CD14-positive monocyte (primary cell): ENCODE measurements around the gene CYP27C1. TPM values are rescaled to one million over a fixed set of nuclear protein-coding genes. Genes with fewer than 3 reads are reported as not detected.

Experiments used
- DNase-seq, 3 donors: peaks; one replicate each; pipeline ENCODE4 v3.0.0-alpha.2; 2011 to 2022
- H2AFZ ChIP-seq: 2 replicates; pipeline ENCODE4 v1.6.0; 2012; ENCODE audit warnings: mild to moderate bottlenecking, low read depth, low read length, inconsistent platforms; ENCODE audit not compliant: insufficient read depth, poor library complexity, severe bottlenecking
- H3K27ac ChIP-seq, 2 donors: 1 replicate in 1 of 2; 2 replicates in 1 of 2; pipeline ENCODE4 v1.5.1; 2012 to 2013; ENCODE audit warnings: low read length in 2 of 2, control low read depth in 1 of 2, inconsistent platforms in 1 of 2, low read depth in 1 of 2, mild to moderate bottlenecking in 1 of 2
- H3K27me3 ChIP-seq, 2 donors: one replicate each; pipeline versions ENCODE4 v1.6.0 to v1.6.1; 2011 to 2013; ENCODE audit warnings: low read length in 2 of 2; ENCODE audit not compliant: control insufficient read depth in 2 of 2, insufficient read depth in 2 of 2
- H3K36me3 ChIP-seq, 2 donors: replicated peaks in 1 of 2; 1 replicate in 1 of 2; 2 replicates in 1 of 2; pipeline versions ENCODE4 v1.5.1 to v1.6.1; 2012 to 2013; ENCODE audit warnings: low read length in 2 of 2, control low read depth in 1 of 2, inconsistent platforms in 1 of 2, mild to moderate bottlenecking in 1 of 2; ENCODE audit not compliant: insufficient read depth in 2 of 2, control insufficient read depth in 1 of 2
- H3K4me1 ChIP-seq, 2 donors: 1 replicate in 1 of 2; 2 replicates in 1 of 2; pipeline versions ENCODE4 v1.5.1 to v1.6.1; 2012 to 2013; ENCODE audit warnings: low read length in 2 of 2, control low read depth in 1 of 2, inconsistent platforms in 1 of 2, mild to moderate bottlenecking in 1 of 2, moderate library complexity in 1 of 2; ENCODE audit not compliant: insufficient read depth in 2 of 2, control insufficient read depth in 1 of 2
- H3K4me2 ChIP-seq: replicated peaks from 2 replicates; pipeline ENCODE3; 2012; ENCODE audit warnings: low read length, moderate library complexity, mild to moderate bottlenecking; ENCODE audit not compliant: poor library complexity, severe bottlenecking; ENCODE audit errors: extremely low read depth
- H3K4me3 ChIP-seq, 3 experiments: fragments of 200-600 bp in 1 of 3; sonication (generic) in 1 of 3; replicated peaks in 1 of 3; 1 replicate in 2 of 3; 2 replicates in 1 of 3; pipeline ENCODE4 v1.5.1; 2011 to 2013; ENCODE audit warnings: low read length in 3 of 3, mild to moderate bottlenecking in 3 of 3, control low read depth in 2 of 3, low read depth in 2 of 3, inconsistent platforms in 1 of 3, moderate library complexity in 1 of 3
- H3K79me2 ChIP-seq: 2 replicates; pipeline ENCODE4 v1.6.0; 2012; ENCODE audit warnings: mild to moderate bottlenecking, control low read depth, inconsistent platforms, low read length, moderate library complexity; ENCODE audit not compliant: insufficient read depth
- H3K9ac ChIP-seq: 2 replicates; pipeline ENCODE4 v1.6.0; 2017; ENCODE audit warnings: low read length, mild to moderate bottlenecking; ENCODE audit not compliant: insufficient read depth, poor library complexity, severe bottlenecking
- H3K9me3 ChIP-seq, 2 donors: replicated peaks in 1 of 2; 1 replicate in 1 of 2; 2 replicates in 1 of 2; pipeline versions ENCODE4 v1.5.1 to v1.6.1; 2012 to 2013; ENCODE audit warnings: low read length in 2 of 2, control low read depth in 1 of 2; ENCODE audit not compliant: control insufficient read depth in 1 of 2, insufficient read depth in 1 of 2
- H4K20me1 ChIP-seq: 2 replicates; pipeline ENCODE4 v1.6.0; 2012; ENCODE audit warnings: mild to moderate bottlenecking, low read length, control low read depth, moderate library complexity; ENCODE audit not compliant: insufficient read depth
- H3K27ac Mint-ChIP-seq, 7 donors: one replicate each; pipeline ENCODE4 v1.8.0; 2020; ENCODE audit warnings: mild to moderate bottlenecking in 7 of 7, mixed read lengths in 7 of 7, moderate library complexity in 6 of 7, inconsistent platforms in 2 of 7
- H3K27me3 Mint-ChIP-seq, 3 donors: one replicate each; pipeline ENCODE4 v1.8.0; 2021 to 2022; ENCODE audit warnings: low read depth in 3 of 3, mild to moderate bottlenecking in 3 of 3, mixed read lengths in 3 of 3, moderate library complexity in 3 of 3, inconsistent platforms in 1 of 3
- H3K36me3 Mint-ChIP-seq, 2 donors: one replicate each; pipeline ENCODE4 v1.8.0; 2020; ENCODE audit warnings: mixed read lengths in 2 of 2, inconsistent platforms in 1 of 2, mild to moderate bottlenecking in 1 of 2
- H3K4me1 Mint-ChIP-seq: one replicate; pipeline ENCODE4 v1.8.0; 2020; ENCODE audit warnings: mild to moderate bottlenecking, mixed read lengths
- H3K4me3 Mint-ChIP-seq, 2 donors: one replicate each; pipeline ENCODE4 v1.8.0; 2020; ENCODE audit warnings: mild to moderate bottlenecking in 2 of 2, mixed read lengths in 2 of 2, moderate library complexity in 1 of 2
- H3K9me3 Mint-ChIP-seq, 7 donors: one replicate each; pipeline ENCODE4 v1.8.0; 2020 to 2022; ENCODE audit warnings: mixed read lengths in 7 of 7, mild to moderate bottlenecking in 6 of 7, moderate library complexity in 6 of 7, inconsistent platforms in 2 of 7
- CTCF ChIP-seq: fragments of 200-600 bp; IDR thresholded peaks from one replicate; pipeline ENCODE4 v1.8.0; 2022; ENCODE audit warnings: antibody characterized with exemption, mild to moderate bottlenecking
- WGBS: methylation state at CpG from one replicate; pipeline ENCODE4 v1.1.5; 2013; ENCODE audit warnings: missing lambda C conversion rate; ENCODE audit not compliant: insufficient coverage; 5-methylcytosine and 5-hydroxymethylcytosine counted together
- intact Hi-C, 2 donors: fragments of 100-400 bp; cut with micrococcal nuclease; formaldehyde crosslinking; loops; one replicate each; pipeline versions ENCODE4 v1.15.0 to v1.15.1; 2023
- polyA plus RNA-seq, 3 donors: library from polyadenylated mRNA; depleted of rRNA in 1 of 3; unstranded in 2 of 3; stranded (reverse) in 1 of 3; fragments of 300-500 nt in 2 of 3; fragments of >200 nt in 1 of 3; fragmentation: Illumina TruSeq in 2 of 3; gene quantifications; 1 replicate in 2 of 3; 2 replicates in 1 of 3; pipeline ENCODE4 v1.2.3, GENCODE V29; 2012 to 2021

Gene CYP27C1
- polyA plus RNA-seq, 3 donors = not detected

DNA sequence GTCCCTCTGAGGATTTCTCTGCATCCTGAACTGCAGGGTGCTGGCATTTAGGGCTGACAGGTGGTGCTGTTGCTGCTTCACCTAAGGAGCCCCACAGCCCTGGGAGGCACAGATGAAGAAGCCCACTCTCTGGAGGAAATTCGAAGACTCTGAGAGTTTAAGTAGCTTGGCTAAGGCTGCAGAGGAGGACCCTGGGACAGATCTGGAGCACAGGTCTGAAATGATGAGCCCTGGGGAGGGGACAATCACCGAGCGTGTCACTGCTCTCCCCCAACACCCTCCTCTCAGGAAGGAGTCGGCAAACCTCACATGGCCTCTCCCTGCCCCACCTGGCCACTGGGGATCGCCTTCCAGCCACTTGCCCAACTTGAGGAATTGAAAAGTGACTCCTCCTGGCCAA lies 18.6 kb downstream of the CYP27C1 start:
- Histone ChIP-seq H3K27me3 (no peaks in the 10 kb centered on the region), H3K9me3 (no peaks in the 10 kb centered on the region), H3K9ac (no peak overlapping the region), H2AFZ (no peak overlapping the region), H4K20me1 (no peaks in the 10 kb centered on the region), H3K27ac (no peak overlapping the region), H3K4me2 (no peak overlapping the region), H3K36me3 (no peaks in the 10 kb centered on the region), H3K4me1 (peaks cover 0 to 5% of the 10 kb centered on the region in 2 donors), H3K4me3 (no peak overlapping the region), H3K79me2 (no peaks in the 10 kb centered on the region)
- no peak for TF ChIP-seq CTCF
- no peak for DNase-seq
- Mint-ChIP-seq H3K4me3 (no peak overlapping the region), H3K9me3 (no peaks in the 10 kb centered on the region), H3K27ac (no peak overlapping the region), H3K4me1 (peaks cover 6% of the 10 kb centered on the region), H3K36me3 (no peaks in the 10 kb centered on the region), H3K27me3 (peaks cover 4 to 5% (median 5%) of the 10 kb centered on the region in 3 donors)
- intact Hi-C loops = no loop called here
- 88% methylated on average over 5 of the region's 5 CpGs for WGBS

DNA sequence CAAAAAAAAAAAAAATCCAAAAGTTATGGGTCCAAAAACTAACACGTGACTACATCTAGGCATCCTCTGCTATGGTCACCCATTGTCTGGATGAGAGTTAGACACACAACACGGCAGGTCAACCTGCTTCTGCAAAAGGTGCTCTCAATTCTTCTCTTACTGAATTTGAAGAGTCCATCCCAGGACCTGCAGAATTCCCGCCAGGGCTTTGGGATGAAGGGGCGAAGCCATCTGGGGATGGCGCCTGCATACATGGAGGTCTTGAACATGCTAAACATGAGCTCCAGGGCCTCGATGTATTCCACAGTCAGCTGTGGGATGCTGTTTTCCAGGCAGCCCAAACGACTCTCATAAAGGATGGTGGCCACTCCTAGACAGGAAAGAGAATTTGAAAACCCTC lies 19.1 kb downstream of the CYP27C1 start:
- Histone ChIP-seq H4K20me1 (no peaks in the 10 kb centered on the region), H3K27me3 (no peaks in the 10 kb centered on the region), H3K27ac (no peak overlapping the region), H3K9me3 (no peaks in the 10 kb centered on the region), H3K4me2 (no peak overlapping the region), H3K4me3 (no peak overlapping the region), H3K79me2 (no peaks in the 10 kb centered on the region), H3K36me3 (no peaks in the 10 kb centered on the region), H3K9ac (no peak overlapping the region), H2AFZ (no peak overlapping the region), H3K4me1 (peaks cover 0 to 5% of the 10 kb centered on the region in 2 donors)
- WGBS = 96% methylated on average over 6 of the region's 7 CpGs
- no peaks in the 10 kb centered on the region for H3K9me3 Mint-ChIP-seq
- no peak for DNase-seq
- H3K4me1 Mint-ChIP-seq = peaks cover 6% of the 10 kb centered on the region
- H3K27ac Mint-ChIP-seq = no peak overlapping the region
- no peak for TF ChIP-seq CTCF
- intact Hi-C loops = no loop called here
- peaks cover 3 to 5% (median 4%) of the 10 kb centered on the region in 3 donors for H3K27me3 Mint-ChIP-seq
- no peak overlapping the region for H3K4me3 Mint-ChIP-seq
- no peaks in the 10 kb centered on the region for H3K36me3 Mint-ChIP-seq
